ENCODE results near the gene UBR4.

Gene UBR4

DNA sequence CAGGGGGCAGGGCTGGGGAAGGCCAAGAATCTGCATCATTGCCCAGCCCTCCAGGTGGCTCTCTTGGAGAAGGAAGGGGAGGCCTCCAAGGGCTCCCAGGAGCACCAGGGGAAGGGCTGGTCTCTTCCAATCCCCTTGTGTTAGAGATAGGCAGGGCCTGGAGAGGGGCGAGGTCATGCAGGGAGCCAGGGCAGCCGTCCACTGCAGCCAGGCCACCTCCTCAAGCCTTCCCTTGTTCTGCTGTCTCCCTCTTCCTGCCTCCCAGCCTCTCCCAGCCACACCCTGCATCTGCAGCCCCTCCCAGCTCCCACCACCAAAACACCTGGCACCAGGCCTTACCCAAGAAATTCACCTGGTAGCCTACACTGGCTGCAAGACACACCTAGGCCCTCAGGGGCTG is 148.3 kb downstream of the UBR4 start:
- DNase-seq (ENCODE audit: low read depth): no peak
- no peak for TF ChIP-seq CTCF (conservative IDR thresholded peaks at IDR 0.05; ENCODE audit: low read depth, low read length)
- H3K4me3 ChIP-seq (ENCODE audit: low read length): no peak overlapping the region

DNA sequence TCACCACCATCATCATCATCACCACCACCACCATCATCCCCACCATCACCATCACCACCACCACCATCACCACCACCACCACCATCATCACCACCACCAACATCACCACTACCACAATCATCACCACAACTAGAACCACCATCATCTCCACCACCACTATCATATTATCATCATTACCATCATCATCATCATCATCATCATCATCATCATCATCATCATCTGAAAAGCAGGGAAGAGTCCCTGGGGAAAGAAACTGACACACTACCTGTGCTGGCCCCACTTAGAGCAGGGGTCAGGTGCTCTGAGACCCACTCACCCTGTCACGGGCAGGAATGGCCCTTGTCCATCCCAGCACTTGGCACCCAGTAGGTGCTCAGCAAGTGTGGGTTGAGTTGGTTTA is 148.7 kb downstream of the UBR4 start:
- no peak for DNase-seq (ENCODE audit: low read depth)
- TF ChIP-seq CTCF (conservative IDR thresholded peaks at IDR 0.05; ENCODE audit: low read depth, low read length): no peak
- no peak overlapping the region for H3K4me3 ChIP-seq (ENCODE audit: low read length)

GRCh38 chr1:19059773-19060172 is 150.3 kb downstream of the UBR4 start:
- H3K4me3 ChIP-seq (ENCODE audit: low read length): no peak overlapping the region
- no peak for TF ChIP-seq CTCF (conservative IDR thresholded peaks at IDR 0.05; ENCODE audit: low read depth, low read length)
- no peak for DNase-seq (ENCODE audit: low read depth)

DNA sequence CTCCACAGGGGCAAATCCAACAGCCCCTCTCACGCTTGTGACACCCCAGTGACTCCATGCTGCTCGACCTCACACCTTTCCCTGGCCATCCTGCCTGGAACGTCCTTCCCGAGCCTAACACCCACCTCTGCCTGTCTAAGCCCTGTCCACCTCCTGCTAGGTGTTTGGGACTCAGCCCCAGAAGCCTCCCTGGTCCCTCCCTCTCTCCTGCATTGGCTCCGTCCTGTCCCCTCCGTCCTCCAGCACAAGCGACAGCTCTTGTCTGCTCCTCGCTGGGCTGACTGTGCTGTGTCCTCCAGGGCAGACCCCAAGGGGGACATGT is 151.6 kb downstream of the UBR4 start:
- no peak for DNase-seq (ENCODE audit: low read depth)
- TF ChIP-seq CTCF (conservative IDR thresholded peaks at IDR 0.05; ENCODE audit: low read depth, low read length): no peak
- no peak overlapping the region for H3K4me3 ChIP-seq (ENCODE audit: low read length)

DNA sequence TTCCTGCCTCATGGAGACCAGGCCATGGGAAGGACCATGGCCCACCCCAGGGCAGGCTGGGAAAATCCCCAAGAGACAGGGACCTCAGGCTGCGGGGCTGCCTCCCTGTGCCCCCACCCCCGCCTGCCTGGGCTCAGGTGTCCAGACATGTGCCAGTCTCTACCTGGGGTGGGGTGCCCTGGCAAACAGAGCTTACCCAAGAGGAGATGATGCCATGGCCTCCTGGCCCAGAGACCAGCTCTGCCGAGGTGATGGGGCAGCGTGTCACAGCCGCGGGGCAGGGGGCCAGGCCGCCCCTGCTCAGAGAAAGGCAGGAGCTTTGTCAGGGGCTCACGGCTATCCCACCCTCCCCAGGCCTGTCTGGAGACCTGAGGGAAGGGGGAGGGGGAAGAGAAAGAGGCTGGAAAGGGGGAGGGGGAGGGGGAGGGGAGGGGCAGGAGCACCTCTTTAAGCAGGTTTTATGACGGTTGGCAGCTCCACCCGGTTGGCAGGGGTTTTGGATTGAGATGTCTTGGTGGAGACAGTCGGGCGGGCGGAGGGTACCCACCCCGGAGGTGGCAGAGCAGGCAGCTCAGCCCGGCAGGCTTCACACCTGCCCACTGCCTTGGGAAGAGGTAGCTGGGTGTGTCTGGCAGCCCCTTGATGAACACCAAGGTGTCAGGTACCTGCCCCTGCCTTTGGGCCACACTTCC is 152.1 kb downstream of the UBR4 start:
- no peak for TF ChIP-seq CTCF (conservative IDR thresholded peaks at IDR 0.05; ENCODE audit: low read depth, low read length)
- no peak overlapping the region for H3K4me3 ChIP-seq (ENCODE audit: low read length)
- DNase-seq (ENCODE audit: low read depth): no peak

GRCh38 chr1:19057182-19057779 is 152.8 kb downstream of the UBR4 start:
- TF ChIP-seq CTCF (conservative IDR thresholded peaks at IDR 0.05; ENCODE audit: low read depth, low read length): no peak
- H3K4me3 ChIP-seq (ENCODE audit: low read length): no peak overlapping the region
- no peak for DNase-seq (ENCODE audit: low read depth)

DNA sequence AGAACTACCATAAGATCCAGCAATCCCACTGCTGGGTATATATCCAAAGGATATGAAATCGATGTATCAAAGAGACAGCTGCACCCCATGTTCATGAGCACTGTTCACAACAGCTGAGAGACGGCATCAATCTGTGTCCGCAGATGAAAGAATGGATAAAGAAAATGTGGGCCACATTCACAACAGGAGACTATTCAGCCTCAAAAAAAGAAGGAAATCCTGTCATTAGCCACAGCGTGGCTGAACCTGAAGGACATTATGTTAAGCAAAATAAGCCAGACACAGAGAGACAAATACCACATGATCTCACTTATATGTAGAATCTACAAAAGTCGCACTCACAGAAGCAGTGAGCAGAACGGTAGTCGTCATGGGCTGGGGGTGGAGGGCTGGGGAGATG is 154.4 kb downstream of the UBR4 start:
- no peak for DNase-seq (ENCODE audit: low read depth)
- H3K4me3 ChIP-seq (ENCODE audit: low read length): no peak overlapping the region
- TF ChIP-seq CTCF (conservative IDR thresholded peaks at IDR 0.05; ENCODE audit: low read depth, low read length): no peak

Data from retinal pigment epithelial cell (primary cell).